GM12878 (cell line): Measurements from ENCODE around the gene PKP3.

Experiments
- CBFB ChIP-seq: IDR thresholded peaks from 2 replicates; pipeline ENCODE4 v1.6.1; 2016; ENCODE audit warnings: antibody characterized with exemption, low read depth
- EP300 ChIP-seq, 2 experiments: fragments of 150-350 bp in 1 of 2; IDR thresholded peaks; 2 replicates each; pipeline ENCODE4 v1.6.1; 2011 to 2012; ENCODE audit warnings: low read depth in 2 of 2, low read length in 2 of 2, borderline replicate concordance in 1 of 2, improper control_type of control experiment in 1 of 2, inconsistent platforms in 1 of 2; ENCODE audit not compliant: control insufficient read depth in 1 of 2
- HDAC2 ChIP-seq: fragments of 200-600 bp; sonication (generic); IDR thresholded peaks from 2 replicates; pipeline ENCODE4 v1.6.1; 2017
- JUND ChIP-seq: IDR thresholded peaks from 2 replicates; pipeline ENCODE4 v1.6.1; 2012; ENCODE audit warnings: low read depth, mild to moderate bottlenecking, low read length, improper control_type of control experiment, moderate library complexity
- SP1 ChIP-seq: IDR thresholded peaks from one replicate; pipeline ENCODE4 v1.6.1; 2011; ENCODE audit warnings: low read depth, low read length
- SREBF2 ChIP-seq: IDR thresholded peaks from 2 replicates; pipeline ENCODE4 v1.6.1; 2012; ENCODE audit warnings: mild to moderate bottlenecking, low read length
- YY1 ChIP-seq: IDR thresholded peaks from 2 replicates; pipeline ENCODE4 v1.6.1; 2011; ENCODE audit warnings: low read depth, mild to moderate bottlenecking, low read length
- ZNF24 ChIP-seq: fragments of 450-650 bp; IDR thresholded peaks from 2 replicates; pipeline ENCODE4 v1.6.1; 2017; ENCODE audit warnings: antibody characterized with exemption, mild to moderate bottlenecking
- TF ChIP-seq, protein P1 (sequence below), 3 experiments: IDR thresholded peaks in 2 of 3; conservative IDR thresholded peaks in 1 of 3; 2 replicates each; pipeline ENCODE4 v1.5.1; 2011; ENCODE audit warnings: low read depth in 3 of 3, low read length in 3 of 3, mild to moderate bottlenecking in 3 of 3, control low read depth in 2 of 3, moderate library complexity in 2 of 3, inconsistent platforms in 1 of 3, mixed read lengths in 1 of 3; ENCODE audit not compliant: control insufficient read depth in 2 of 3, insufficient read depth in 1 of 3; ENCODE audit errors: extremely low read depth in 1 of 3

DNA sequence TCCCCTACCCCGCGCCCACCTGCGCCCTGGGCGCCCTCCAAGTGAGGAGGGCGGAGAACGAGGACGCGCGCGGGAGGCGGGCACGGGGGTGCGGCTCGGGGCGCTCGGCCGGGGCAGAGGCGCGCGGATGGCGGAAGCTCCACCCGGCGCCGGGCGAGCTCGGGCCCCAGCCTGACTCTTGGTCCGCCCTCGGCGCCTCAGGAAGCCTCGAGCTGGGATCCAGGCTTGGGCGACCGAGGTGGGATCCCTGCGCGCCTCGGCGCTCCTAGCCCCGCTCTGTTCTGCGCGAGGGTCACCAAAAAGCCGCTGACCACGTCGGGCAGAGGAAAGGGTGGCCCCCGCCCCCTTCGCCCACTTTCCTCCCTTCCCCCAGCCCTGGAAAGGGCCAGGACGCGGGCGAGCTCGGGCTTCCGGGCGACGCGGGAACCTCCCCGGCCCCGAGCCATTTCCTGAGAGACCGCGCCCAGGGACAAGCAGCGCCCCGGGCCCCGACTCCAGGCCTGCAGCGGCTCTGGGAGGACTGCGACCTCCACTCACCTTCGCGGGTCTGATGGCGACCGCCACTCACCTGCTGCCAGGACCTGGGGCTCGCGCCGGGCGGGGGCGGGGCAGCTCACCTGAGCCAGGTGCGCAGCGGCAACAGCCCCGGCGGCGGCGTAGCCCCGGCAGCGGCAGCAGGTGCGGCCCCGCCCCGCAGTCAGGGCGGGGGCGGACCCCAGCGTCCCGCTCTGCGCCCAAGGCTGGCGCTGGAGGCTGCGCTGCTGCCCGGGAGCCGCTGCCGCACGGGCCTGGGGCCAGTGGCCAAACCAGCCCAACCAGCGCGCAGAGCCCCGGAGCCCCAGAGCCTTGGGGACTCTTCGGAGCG, 23.0 kb downstream of the PKP3 start:
- TF ChIP-seq EP300 (IDR thresholded peaks at IDR 0.05; ENCODE audit: borderline replicate concordance in 1 of 2, control insufficient read depth in 1 of 2, low read depth in 2 of 2, low read length in 2 of 2): no peak
- TF ChIP-seq, protein P1, sequence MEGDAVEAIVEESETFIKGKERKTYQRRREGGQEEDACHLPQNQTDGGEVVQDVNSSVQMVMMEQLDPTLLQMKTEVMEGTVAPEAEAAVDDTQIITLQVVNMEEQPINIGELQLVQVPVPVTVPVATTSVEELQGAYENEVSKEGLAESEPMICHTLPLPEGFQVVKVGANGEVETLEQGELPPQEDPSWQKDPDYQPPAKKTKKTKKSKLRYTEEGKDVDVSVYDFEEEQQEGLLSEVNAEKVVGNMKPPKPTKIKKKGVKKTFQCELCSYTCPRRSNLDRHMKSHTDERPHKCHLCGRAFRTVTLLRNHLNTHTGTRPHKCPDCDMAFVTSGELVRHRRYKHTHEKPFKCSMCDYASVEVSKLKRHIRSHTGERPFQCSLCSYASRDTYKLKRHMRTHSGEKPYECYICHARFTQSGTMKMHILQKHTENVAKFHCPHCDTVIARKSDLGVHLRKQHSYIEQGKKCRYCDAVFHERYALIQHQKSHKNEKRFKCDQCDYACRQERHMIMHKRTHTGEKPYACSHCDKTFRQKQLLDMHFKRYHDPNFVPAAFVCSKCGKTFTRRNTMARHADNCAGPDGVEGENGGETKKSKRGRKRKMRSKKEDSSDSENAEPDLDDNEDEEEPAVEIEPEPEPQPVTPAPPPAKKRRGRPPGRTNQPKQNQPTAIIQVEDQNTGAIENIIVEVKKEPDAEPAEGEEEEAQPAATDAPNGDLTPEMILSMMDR (IDR thresholded peaks at IDR 0.05 in 2 of 3, conservative IDR thresholded peaks at IDR 0.05 in 1 of 3; ENCODE audit: control insufficient read depth in 2 of 3, extremely low read depth in 1 of 3, insufficient read depth in 1 of 3, low read depth in 3 of 3, low read length in 3 of 3): no peak
- TF ChIP-seq ZNF24: no peak
- TF ChIP-seq SP1: no peak
- TF ChIP-seq SREBF2: no peak
- TF ChIP-seq CBFB: no peak
- TF ChIP-seq HDAC2: no peak
- no peak for TF ChIP-seq YY1
- TF ChIP-seq JUND: no peak
